Measurements from ENCODE around the gene C6orf15.

Gene C6orf15

DNA sequence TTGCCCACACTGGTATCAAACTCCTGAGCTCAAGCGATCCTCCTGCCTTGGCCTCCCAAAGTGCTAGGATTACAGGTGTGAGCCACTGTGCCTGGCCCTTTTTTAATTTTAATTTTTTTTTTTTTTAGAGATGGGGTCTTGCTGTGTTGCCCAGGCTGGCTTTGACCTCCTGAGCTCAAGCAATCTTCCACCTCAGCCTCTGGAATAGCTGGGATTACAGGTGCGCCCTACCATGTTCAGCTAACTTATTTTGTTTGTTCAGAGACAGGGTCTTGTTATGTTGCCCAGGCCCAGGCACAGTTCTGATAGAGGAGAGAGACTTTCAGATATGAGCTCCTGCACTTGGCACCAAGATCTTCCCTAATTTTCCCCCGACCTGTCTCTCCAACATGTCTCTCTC, 18.4 kb upstream of the C6orf15 start:
- no peak overlapping the region for H3K4me3 ChIP-seq (ENCODE audit: low read length)
- TF ChIP-seq, protein P1, sequence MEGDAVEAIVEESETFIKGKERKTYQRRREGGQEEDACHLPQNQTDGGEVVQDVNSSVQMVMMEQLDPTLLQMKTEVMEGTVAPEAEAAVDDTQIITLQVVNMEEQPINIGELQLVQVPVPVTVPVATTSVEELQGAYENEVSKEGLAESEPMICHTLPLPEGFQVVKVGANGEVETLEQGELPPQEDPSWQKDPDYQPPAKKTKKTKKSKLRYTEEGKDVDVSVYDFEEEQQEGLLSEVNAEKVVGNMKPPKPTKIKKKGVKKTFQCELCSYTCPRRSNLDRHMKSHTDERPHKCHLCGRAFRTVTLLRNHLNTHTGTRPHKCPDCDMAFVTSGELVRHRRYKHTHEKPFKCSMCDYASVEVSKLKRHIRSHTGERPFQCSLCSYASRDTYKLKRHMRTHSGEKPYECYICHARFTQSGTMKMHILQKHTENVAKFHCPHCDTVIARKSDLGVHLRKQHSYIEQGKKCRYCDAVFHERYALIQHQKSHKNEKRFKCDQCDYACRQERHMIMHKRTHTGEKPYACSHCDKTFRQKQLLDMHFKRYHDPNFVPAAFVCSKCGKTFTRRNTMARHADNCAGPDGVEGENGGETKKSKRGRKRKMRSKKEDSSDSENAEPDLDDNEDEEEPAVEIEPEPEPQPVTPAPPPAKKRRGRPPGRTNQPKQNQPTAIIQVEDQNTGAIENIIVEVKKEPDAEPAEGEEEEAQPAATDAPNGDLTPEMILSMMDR (conservative IDR thresholded peaks at IDR 0.05; ENCODE audit: low read length): no peak
- DNase-seq (ENCODE audit: low read depth): no peak

DNA sequence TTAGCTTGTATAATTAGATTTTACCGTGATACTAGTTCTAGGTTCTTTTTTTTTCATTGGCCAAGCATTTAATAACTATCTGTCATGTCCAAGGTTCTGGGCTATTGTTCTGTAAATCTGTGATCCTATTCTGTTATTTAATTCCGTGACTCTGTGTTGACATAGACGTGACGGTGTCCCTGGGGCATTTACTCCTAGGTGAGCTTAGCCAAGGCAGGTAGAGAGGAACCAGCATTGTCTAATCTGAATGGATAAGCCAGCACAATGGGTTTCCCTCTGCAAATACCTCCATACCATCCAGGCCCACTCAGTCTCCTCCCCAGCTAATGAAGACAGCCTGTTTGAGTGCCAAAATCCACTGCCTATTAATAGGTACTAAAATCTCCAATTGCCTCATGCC, 16.8 kb upstream of the C6orf15 start:
- TF ChIP-seq, protein P1 (conservative IDR thresholded peaks at IDR 0.05; ENCODE audit: low read length): no peak
- no peak for DNase-seq (ENCODE audit: low read depth)
- no peak overlapping the region for H3K4me3 ChIP-seq (ENCODE audit: low read length)

DNA sequence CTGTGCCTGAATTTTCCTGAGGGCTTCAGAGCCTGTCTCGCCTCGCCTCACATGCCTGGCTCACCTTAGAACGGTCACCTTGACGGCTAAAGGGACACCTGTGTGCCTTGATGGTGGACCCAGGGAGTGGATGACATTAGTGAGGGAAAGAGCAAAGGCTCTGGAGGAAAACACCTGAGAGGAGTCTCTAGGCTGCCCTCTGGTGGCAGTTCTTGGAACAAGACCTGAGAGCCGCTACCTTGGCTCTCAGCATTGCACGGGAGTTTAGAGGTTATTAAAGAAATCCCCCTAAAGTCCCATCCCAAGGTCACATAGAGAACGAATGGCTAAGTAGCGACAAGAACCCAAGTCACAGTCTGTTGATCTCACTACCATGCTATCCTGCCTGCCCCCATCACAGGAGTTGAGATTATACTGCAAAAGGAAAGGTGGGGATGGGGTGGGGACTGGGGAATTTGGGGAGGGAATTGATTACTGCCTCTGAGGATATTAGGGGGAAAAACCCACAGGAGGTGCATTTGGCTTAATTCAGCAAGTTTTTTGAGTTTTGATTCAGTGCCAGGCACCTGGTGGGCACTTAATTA, 15.8 kb upstream of the C6orf15 start:
- DNase-seq (ENCODE audit: low read depth): peak; percentile 21
- H3K4me3 ChIP-seq (ENCODE audit: low read length): no peak overlapping the region
- TF ChIP-seq, protein P1 (conservative IDR thresholded peaks at IDR 0.05; ENCODE audit: low read length): peak; percentile 94

DNA sequence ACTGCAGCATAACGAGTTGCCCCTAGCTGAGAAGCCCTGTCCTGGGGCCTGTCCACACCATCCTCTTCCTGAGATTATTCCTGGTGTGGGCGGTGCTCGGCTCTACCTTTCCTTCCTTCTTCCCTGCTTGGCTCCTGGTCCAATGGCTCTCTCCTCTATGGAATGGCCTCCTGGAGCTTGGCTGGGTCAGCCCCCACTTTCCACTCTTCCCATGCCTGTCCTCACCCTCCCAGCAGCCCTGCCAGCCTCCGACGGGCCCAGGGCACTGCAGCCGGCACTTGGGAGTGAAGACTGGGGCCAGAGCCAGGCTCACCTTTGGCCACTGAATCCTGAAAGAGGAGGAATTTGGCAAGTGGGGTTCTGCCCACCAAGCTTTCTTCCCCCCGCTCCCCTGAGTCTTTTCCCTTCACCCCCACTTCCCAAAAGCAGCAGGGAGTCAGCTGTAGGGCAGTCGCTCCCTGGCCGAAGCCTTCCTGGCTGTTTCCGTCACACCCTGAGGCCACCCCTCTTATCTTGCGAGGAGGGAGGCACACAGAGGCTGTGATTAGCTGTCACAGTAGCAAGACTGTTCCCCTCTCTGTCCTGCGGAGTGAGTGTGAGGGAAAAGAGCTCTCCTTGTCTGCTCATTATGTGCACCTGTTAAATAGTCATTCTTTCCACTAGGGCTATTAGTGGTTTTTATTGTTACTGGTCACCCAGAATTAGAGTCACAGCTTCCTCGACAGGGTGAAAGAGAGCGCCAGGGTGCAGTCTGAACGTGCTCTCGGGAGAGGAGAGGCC, 14.2 kb upstream of the C6orf15 start:
- TF ChIP-seq, protein P1 (conservative IDR thresholded peaks at IDR 0.05; ENCODE audit: low read length): no peak
- no peak overlapping the region for H3K4me3 ChIP-seq (ENCODE audit: low read length)
- no peak for DNase-seq (ENCODE audit: low read depth)

DNA sequence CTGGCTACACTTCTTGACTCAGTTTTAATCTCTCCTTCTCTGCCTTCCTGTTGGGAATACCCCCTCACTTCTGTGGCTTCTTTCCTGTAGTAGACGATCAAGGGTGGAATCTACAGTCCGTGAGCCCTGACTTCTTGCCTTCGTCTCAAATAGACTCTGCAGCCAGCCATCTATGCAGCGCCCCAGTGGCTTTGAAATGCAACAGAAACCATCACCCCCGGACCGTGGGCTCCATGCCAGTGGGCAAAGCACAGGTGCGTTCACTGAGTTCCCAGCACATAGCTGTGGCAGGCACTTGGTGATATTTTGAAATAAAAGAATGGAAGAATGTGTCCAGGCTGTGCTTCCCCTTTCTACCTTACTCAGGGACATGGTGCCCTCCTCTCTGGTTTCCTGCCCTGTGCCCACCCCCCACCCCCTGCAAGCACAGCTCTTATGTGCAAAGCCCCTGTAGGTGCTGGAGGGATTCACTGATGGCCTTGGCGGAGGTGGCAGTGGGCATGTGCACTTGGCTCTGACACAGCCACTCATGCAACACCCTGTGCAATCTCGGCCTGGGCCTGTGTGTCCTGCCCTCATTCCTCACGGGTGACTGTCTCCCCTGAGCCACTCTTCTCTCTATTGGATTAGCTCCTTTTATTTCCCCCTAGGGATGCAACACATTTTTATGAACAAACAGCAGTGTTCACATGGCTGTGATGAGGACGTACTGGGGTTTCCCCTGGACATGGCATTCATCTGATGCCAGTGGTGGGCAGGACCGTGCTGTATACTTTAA, 13.4 kb upstream of the C6orf15 start:
- TF ChIP-seq, protein P1 (conservative IDR thresholded peaks at IDR 0.05; ENCODE audit: low read length): no peak
- no peak overlapping the region for H3K4me3 ChIP-seq (ENCODE audit: low read length)
- DNase-seq (ENCODE audit: low read depth): peak; percentile 88

DNA sequence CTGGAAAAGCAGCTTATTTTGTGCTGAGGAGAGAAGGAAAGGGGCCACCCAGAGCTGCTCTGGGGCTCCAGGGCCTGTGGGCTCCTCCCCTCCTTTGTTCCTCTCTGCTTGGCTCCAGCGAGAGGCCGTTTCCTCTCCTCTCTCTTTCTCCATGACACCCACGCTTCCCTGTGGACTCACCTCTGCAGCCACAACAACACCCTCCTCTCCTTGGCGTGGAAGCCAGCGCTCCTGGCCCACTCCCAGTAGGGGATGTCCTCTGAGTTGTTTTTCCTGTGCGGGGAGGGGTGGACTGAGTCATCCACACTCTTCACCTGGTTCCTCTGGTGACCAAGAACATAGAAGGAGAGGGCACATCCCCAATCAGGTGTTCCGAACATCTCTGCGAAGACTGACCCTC, 12.8 kb upstream of the C6orf15 start:
- no peak overlapping the region for H3K4me3 ChIP-seq (ENCODE audit: low read length)
- DNase-seq (ENCODE audit: low read depth): no peak
- TF ChIP-seq, protein P1 (conservative IDR thresholded peaks at IDR 0.05; ENCODE audit: low read length): no peak
